HG03378 (cell line): ENCODE results near the gene ARHGEF12.
"Not testable (repeated sequence)": the region's sequence is repeated elsewhere in the genome, so short reads cannot be mapped to it uniquely, and the experiment has no call there.

Source experiments
- ATAC-seq: cut with Tn5 transposase; IDR thresholded peaks from one replicate; pipeline ENCODE4 v1.9.1; 2021; ENCODE audit warnings: mild to moderate bottlenecking, moderate library complexity; ENCODE audit not compliant: unreplicated experiment

ARHGEF12 gene

GRCh38 chr11:120473503-120473902, 137.3 kb downstream of the ARHGEF12 start:
- no peak for ATAC-seq

DNA sequence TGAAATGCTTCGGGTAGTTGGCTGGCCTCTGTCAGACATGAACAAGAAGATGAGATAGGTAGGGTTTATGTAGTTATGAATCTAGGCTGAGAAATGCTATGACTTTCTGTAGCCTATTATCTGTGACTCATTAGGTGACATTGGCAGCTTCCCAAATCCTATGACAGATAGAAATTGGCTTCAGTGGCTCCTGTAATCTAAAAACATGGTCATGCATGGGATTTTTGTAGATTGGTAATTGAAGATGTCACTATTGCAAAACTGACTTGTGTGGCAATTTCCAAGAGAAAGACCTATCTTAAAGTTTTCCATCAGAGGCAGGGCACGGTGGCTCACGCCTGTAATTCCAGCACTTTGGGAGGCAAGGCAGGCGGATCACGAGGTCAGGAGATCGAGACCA, 145.9 kb downstream of the ARHGEF12 start:
- no peak for ATAC-seq

DNA sequence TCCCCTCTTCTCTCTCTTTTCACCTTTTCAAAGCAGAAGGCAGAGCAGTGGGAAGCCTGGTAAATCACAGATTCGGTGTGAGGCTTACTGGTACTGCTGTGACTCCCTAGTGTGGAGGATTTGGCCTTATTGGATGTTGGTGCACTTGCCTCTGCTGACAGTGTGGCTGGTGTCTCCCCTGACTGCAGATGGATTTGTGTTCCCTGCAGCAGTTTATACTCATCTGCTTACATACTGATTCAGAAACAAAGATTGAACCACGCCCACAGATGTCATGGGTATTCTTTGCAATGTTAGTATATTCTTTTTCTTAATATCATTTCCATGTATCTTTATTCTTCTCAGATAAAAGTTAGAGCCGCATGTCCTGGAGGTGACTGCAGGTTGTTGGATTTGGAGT, 148.5 kb downstream of the ARHGEF12 start:
- ATAC-seq, result no peak

DNA sequence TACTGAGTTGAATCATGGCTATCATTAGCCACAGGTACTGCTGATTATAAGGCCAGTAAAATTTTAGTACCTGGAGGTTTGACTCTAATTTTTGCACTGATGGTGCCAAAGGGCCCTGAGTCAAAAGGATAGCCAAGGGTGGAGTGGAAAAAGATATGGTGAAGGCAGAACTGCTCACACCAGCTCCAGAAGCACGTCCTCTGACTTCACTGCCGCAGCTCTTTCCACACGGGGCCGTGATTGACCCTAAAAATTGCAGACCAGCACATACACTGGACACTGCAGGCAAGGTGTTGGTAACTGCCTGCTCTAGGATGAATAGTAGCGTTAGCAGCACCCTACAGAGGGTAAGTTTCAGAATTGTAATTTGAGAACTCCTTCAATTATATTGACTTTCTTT, 149.9 kb downstream of the ARHGEF12 start:
- no peak for ATAC-seq

DNA sequence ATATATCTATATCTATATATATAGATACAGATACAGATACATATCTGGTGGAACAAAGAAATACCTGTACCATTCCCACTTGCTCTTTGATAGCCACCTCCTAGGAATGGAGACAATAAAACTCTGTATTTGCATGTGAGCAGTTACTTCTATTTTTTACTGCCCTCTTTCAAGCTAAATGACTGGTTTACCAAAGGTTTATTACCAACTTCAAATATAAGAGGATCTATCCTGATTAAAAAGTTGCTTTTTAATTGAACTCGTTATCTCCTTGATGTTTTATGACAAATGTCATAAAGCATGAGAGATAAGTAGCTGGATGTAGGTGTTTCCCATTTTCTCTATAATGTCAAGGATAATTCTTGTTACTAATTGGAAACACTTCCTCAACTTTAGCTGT, 153.6 kb downstream of the ARHGEF12 start:
- ATAC-seq, result no peak

DNA sequence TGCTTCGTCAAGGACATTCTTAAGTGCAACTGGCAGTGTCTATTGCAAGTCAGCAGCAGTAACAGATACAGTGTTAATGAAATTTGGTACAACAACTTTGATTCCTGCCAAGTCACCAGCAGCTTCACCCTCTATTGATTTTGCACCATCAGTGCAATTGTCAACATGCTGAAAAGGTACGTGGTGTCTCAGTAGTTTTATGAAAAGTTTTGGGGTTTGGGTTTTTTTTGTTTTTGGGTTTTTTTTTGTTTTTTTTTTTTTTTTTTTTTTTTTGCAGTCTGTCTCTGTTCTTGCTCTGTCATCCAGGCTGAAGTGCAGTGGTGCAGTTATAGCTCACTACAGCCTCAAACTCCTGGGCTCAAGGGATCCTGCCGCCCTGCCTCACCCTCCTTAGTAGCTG, 156.3 kb downstream of the ARHGEF12 start:
- no peak for ATAC-seq

GRCh38 chr11:120494595-120494994, 158.4 kb downstream of the ARHGEF12 start:
- no peak for ATAC-seq

- ATAC-seq, result no peak
Observed at GRCh38 chr11:120499088-120499487, 162.9 kb downstream of the ARHGEF12 start.

GRCh38 chr11:120499859-120500258, 163.6 kb downstream of the ARHGEF12 start:
- ATAC-seq, result no peak

DNA sequence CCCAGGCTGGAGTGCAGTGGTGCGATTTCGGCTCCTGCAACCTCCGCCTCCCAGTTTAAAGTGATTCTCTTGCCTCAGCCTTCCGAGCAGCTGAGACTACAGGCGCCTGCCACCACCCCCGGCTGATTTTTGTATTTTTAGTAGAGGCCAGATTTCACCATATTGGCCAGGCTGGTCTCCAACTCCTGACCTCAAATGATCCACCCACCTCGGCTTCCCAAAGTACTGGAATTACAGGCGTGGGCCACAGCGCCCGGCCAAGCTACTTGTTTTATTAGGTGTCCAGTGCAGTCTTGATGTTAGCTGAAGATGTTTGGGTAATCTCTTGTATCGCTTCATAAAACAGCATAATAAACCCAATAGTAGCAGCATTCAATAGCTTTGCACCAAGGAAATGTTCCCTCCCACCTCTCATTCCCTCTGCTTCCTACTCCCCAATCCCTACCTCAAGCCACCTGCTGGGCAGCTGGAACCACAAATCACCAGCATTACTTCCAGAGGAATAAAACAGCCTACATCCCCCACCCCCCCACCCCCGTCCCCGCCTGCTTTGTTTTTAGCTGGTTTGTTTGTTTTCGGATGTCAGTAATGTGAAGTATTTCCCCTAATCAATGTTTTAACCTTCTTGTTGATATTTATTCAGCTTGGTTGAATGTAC, 164.3 kb downstream of the ARHGEF12 start:
- no peak for ATAC-seq

DNA sequence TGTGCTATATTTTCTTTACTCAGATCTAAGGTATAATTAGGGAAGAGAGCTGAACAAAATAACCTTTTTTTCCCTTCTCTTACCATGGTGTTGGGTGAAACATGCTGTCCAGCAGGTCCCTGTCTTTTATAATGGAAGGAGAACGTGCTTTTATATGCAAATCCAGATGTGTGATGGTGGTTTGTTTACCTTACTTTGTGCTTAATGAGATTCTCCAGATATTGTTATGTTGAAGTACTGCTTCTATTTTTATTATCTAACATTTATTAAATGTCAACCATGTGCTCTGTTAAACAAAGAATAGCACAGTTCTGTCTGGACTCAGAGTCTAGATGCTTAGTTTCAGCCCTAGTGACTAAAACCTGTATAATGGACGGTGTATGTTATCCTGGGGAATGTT, 165.2 kb downstream of the ARHGEF12 start:
- ATAC-seq, result no peak

GRCh38 chr11:120501976-120502755, 166.0 kb downstream of the ARHGEF12 start:
- no peak for ATAC-seq

DNA sequence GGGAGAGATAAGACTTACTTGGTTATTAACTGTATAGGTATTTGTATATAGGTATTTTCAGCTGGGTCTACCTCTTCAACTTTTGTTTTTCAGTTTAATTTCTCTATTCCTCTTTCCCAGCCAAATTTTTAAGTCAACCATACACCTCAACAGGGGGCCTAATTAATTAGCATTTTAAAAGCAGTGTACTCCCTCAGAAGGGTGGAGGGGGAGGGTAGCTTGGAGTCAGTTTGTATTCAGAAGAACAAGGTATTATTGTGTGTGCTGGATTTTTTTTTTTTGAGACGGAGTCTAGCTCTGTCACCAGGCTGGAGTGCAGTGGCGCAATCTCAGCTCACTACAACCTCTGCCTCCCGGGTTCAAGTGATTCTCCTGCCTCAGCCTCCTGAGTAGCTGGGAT, 167.3 kb downstream of the ARHGEF12 start:
- ATAC-seq, result not testable (repeated sequence)

DNA sequence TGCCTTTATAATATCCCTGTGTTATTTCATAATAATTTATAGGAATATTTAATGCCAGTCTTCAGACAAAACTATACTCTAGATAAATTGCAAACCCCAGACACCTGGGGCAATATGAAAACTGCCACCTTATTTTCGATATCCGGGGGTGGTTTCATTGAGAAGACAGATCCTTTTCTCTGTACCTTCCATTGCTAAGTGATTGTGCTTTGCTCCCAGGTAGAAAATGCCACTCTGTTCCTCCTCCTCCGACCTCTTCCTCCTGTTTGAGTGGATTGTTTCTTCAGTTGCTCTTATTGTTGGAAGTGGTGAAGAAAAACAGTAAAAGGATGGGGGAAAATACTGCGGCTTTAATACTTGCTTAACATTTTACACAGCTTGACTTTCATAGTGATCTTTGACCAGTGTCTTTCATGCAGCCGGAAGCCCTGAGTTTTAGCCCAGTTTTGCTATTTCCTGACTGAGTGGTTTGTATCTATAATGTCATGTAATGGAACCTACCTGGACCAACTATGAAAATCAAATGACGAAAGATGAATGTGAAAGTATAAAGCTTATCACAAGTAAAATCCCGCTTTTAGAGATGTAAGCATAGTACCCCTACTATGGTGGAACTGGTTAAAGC, 169.7 kb downstream of the ARHGEF12 start:
- no peak for ATAC-seq

DNA sequence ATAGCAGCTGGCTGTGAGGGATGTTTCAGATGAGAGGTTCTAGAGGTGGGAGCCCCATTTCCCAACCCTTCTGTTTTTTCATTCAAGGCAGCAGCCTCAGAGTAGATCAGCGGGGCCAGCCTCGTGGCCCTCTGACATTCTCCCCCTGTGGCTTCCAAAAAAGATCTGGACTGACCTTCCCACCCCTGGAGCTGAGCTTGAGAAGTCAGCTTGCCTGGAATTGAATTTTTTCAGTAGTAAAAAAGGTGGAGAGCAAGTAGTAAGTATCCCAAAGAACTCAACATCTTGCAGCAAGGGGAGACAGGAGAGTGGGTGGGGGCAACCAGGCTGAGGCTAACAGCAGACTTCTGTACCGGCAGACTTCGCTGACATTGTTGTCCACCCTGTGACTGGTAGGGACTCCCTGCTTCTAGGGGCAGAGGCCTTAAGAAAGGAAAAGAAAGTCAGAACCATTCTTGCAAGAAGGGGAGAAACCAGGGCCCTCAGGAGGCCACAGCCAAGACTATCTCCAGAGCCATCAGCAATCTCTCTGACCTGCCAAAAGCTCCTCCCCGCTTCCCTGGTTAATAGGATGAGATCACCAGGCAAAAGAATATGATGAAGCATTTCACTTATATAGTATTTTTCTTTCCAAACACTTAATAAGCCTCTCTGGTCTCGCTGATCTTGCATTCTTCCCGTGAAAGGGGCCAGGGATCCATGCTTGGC, 173.3 kb downstream of the ARHGEF12 start:
- no peak for ATAC-seq

DNA sequence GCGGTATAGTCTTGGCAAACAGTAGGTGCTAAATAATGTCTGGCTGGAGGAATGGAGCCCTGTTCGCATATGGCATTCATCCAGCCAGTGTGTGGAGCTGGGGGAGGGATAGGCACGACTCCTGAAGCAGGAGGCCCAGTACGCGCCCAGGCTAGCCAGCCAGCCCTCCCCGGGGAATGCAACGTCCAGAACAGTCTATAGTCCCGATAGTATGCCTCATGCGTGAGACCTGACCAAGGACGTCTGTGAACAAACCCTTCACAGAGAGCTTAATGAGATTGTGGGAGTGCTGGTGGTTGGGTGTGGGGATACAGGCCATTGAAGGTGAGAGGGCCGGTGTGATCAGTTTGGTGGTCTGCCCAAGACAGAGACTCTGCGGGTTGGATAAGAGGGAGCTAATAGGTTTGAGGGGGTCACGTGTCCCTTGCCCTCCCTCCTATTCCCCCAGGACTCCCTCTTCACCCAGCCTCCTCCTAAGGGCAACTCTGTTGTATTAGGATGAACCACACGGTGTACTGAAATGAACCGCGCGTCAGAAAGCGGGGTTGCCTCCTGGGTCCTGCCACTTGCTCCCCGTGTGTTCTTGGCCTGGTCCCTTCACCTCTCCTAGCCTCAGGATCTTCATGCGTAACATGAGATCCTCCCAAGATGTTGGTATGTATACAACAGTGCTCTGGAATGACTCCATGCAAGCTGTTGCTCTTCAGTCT, 174.3 kb downstream of the ARHGEF12 start:
- no peak for ATAC-seq

- no peak for ATAC-seq
Observed at GRCh38 chr11:120511116-120511819, 175.1 kb downstream of the ARHGEF12 start, which contains the start of gene GRIK4. Gene GRIK4 (plus strand): TSS chr11:120511748. CDS start chr11:120660319, 148,571 bp downstream.

- ATAC-seq, result no peak
Observed at GRCh38 chr11:120511820-120512738, 175.9 kb downstream of the ARHGEF12 start.
